ENCODE data around the gene DOCK11.
"Not testable (repeated sequence)": the region's sequence is repeated elsewhere in the genome, so short reads cannot be mapped to it uniquely, and the experiment has no call there.

DNA sequence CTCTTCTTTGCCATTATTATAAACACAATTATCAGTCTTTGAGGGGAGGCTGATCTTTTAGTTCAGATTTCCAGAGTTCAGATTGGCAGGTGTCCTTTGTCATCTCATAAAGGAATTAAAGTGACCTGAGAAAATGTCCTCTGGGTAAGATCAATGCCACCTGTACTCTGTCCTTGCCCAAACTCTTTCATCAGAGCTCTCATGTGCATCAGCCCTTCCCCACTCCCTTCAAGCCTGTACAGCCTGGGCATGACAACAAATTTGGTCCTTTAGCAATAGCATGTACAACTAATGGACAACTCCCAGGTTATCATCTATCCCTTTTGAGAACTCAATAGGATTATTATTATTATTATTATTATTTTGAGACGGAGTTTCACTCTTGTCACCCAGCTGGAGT lies 8.9 kb upstream of the DOCK11 start:
- TF ChIP-seq, protein P1, sequence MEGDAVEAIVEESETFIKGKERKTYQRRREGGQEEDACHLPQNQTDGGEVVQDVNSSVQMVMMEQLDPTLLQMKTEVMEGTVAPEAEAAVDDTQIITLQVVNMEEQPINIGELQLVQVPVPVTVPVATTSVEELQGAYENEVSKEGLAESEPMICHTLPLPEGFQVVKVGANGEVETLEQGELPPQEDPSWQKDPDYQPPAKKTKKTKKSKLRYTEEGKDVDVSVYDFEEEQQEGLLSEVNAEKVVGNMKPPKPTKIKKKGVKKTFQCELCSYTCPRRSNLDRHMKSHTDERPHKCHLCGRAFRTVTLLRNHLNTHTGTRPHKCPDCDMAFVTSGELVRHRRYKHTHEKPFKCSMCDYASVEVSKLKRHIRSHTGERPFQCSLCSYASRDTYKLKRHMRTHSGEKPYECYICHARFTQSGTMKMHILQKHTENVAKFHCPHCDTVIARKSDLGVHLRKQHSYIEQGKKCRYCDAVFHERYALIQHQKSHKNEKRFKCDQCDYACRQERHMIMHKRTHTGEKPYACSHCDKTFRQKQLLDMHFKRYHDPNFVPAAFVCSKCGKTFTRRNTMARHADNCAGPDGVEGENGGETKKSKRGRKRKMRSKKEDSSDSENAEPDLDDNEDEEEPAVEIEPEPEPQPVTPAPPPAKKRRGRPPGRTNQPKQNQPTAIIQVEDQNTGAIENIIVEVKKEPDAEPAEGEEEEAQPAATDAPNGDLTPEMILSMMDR (tag by site-specific recombination; IDR thresholded peaks at IDR 0.05), result not testable (repeated sequence)
- TF ChIP-seq ZNF266 (tag by site-specific recombination; IDR thresholded peaks at IDR 0.05; ENCODE audit: low read depth); ZNF223 (tag by site-specific recombination; IDR thresholded peaks at IDR 0.05); ZNF707 (tag by site-specific recombination; IDR thresholded peaks at IDR 0.05); ZNF530 (tag by site-specific recombination; IDR thresholded peaks at IDR 0.05; ENCODE audit: low read depth); ZNF138 (tag by site-specific recombination; IDR thresholded peaks at IDR 0.05; ENCODE audit: borderline replicate concordance); TCF7L2 (IDR thresholded peaks at IDR 0.05; ENCODE audit: borderline replicate concordance, low read depth, low read length): not testable (repeated sequence)
- TF ChIP-seq, protein P2, sequence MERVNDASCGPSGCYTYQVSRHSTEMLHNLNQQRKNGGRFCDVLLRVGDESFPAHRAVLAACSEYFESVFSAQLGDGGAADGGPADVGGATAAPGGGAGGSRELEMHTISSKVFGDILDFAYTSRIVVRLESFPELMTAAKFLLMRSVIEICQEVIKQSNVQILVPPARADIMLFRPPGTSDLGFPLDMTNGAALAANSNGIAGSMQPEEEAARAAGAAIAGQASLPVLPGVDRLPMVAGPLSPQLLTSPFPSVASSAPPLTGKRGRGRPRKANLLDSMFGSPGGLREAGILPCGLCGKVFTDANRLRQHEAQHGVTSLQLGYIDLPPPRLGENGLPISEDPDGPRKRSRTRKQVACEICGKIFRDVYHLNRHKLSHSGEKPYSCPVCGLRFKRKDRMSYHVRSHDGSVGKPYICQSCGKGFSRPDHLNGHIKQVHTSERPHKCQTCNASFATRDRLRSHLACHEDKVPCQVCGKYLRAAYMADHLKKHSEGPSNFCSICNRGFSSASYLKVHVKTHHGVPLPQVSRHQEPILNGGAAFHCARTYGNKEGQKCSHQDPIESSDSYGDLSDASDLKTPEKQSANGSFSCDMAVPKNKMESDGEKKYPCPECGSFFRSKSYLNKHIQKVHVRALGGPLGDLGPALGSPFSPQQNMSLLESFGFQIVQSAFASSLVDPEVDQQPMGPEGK (tag by site-specific recombination; IDR thresholded peaks at IDR 0.05), result not testable (repeated sequence)

Measured in HEK293 (cell line).